RWPE1 (cell line): ENCODE data around the gene CAMK1D.

Source experiments
- CTCF ChIA-PET: fragments of 350-600 bp; sonication (Branson Sonifier 250); formaldehyde crosslinking; extraction: SDS; loops from one replicate; lab custom pipeline; 2021; lab: Yijun Ruan, JAX
- POLR2A ChIA-PET: fragments of 400-600 bp; formaldehyde crosslinking; extraction: SDS; loops from one replicate; lab custom pipeline; 2020; ENCODE audit warnings: antibody characterized with exemption; ENCODE audit not compliant: low non-redundant PET; lab: Yijun Ruan, JAX
- DNase-seq: peaks from one replicate; pipeline ENCODE4 v3.0.0; 2012; ENCODE audit warnings: low spot score
- H3K27ac ChIP-seq: fragments of 450-650 bp; 2 replicates; pipeline ENCODE4 v1.5.1; 2017
- TF ChIP-seq, protein P1 (sequence below): fragments of 450-650 bp; conservative IDR thresholded peaks from 2 replicates; pipeline ENCODE4 v1.5.1; 2017; ENCODE audit warnings: low read depth, mild to moderate bottlenecking

The CAMK1D gene

DNA sequence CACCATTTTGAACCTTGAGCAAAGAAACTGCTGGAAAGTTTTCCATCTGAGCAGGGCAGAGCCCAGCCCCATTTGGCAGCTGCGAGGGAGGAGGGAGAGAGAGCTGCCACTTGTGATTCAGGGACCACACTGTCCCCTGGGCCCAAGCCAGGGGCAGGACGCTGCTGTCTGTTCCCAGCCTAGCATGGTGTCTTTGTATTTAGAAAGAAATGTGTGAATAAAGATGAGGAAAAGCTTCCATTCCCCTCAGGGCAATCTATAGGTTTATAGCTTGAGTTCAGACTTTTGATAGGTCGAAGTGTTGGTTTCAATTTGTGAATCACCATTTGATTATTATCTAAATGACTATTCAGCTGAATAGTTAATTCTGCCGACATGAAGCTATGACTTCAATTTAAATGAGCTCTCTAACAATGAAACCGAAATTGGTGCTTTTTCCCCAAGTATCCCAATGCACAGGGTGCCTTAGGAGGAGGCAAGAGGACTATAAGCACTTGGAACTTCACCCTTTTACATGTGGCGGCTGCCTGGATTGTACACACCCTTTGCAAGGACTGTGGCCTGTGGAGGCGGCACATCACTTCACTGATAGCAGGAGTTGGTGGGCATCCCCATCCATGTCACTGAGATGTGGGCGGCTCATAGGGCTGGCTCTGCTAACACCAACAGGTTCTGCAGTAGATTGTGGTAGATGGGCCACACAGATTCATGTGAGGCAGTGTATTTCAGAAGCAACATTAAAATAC, 428.7 kb downstream of the CAMK1D start:
- ChIA-PET POLR2A (no interaction called here), CTCF (interaction anchor here (0.6 kb wide), 1 partner anchor 124 kb away, joined by 3 read pairs; no protein-coding TSS in a partner anchor)
- no peak overlapping the region for H3K27ac ChIP-seq
- TF ChIP-seq, protein P1, sequence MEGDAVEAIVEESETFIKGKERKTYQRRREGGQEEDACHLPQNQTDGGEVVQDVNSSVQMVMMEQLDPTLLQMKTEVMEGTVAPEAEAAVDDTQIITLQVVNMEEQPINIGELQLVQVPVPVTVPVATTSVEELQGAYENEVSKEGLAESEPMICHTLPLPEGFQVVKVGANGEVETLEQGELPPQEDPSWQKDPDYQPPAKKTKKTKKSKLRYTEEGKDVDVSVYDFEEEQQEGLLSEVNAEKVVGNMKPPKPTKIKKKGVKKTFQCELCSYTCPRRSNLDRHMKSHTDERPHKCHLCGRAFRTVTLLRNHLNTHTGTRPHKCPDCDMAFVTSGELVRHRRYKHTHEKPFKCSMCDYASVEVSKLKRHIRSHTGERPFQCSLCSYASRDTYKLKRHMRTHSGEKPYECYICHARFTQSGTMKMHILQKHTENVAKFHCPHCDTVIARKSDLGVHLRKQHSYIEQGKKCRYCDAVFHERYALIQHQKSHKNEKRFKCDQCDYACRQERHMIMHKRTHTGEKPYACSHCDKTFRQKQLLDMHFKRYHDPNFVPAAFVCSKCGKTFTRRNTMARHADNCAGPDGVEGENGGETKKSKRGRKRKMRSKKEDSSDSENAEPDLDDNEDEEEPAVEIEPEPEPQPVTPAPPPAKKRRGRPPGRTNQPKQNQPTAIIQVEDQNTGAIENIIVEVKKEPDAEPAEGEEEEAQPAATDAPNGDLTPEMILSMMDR, result no peak
- DNase-seq, result no peak

DNA sequence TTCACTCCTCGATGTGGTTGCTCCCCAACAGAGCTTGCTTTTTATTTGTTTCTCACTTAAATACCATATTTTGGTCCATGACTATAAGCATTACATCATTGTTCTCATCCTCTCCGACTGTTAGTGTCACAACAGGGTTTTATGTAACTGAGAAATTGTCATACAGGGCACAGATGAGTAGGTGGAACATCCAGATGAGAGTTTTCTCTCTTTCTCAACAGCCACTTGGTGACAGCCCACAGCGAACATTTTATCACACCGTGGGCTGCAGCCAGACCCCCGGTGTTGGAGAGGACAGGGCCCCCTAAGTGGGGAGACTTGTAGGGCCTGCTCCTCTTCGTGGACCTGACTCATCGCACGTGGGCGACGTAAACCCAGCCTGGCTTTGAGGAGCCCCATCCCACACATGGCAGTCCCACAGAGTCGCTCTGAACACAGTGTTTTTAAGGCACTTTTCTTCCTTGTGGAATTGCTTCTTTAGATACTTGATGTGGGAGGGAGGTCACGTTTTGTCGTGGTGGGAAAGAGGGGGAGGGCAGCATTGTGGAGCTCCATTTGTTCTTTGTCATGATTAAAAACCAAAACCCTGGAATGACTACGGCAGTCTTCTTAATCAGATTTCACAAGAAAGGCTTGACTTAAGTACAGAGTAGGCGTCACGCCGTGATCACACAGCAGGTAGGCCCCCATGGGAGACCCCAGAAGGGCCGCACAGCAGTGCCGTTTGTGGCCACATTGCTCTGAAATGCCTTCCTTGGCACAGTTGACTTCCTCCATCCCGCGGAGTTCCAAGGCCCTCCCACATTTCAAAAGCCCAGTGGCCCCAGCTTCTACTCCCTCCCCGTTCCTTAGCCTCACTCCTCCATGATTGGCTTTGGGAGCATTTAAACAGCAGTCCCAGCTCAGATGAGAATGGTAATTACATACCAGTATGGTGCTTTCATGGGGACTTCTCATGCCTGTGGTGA, 431.6 kb downstream of the CAMK1D start:
- CTCF ChIA-PET, result interaction anchor here (0.6 to 1.7 kb wide), 5 partner anchors 12 to 215 kb away, joined by 3 to 17 read pairs (median 4); no protein-coding TSS in a partner anchor
- no peak for DNase-seq
- POLR2A ChIA-PET, result no interaction called here
- TF ChIP-seq, protein P1, result no peak
- H3K27ac ChIP-seq, result no peak overlapping the region

DNA sequence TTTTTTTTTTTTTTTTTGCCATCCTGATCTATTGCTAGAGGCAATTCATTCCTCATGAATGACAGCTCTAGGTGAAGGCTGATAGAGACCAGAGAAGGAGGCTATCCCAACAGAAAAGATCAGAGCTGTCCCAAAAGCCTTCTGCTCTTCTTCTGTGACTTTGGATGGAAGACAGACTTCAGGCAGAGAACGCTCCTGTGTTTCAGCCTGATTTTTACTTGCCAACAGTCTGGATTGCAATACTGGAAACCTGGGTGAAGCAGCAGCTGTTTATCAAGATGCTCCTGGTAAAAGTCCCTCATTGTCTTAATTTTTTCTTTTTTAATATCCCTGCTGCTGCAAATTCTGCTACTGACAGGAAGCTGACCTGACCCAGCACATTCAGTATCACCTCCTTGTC, 432.6 kb downstream of the CAMK1D start:
- TF ChIP-seq, protein P1, result no peak
- ChIA-PET POLR2A (no interaction called here), CTCF (interaction anchor here (0.9 to 1.7 kb wide), 11 partner anchors 11 to 292 kb away, joined by 3 to 17 read pairs (median 4); no protein-coding TSS in a partner anchor)
- DNase-seq, result no peak
- no peak overlapping the region for H3K27ac ChIP-seq

DNA sequence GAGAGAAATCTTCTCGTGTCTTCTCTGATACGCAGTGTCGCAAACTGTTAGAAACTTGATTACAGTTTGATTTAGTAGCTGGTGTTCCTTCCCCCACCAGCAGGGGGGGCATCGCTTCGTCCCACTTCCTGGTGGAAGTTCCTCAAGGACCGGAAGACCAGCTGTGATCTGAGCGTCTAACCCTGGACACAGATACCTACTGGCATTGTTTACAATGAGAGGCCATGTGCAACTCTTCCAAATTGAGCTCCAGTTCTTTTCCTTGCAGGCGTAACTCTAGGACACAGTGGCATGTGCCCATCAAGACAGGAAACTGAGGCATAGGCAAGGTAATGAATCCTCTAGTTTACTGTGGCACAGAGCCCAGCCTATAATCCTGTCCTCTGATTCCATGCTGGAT, 433.2 kb downstream of the CAMK1D start:
- peak; percentile 53 for DNase-seq
- CTCF ChIA-PET, result interaction anchor here (0.6 to 1.7 kb wide), 13 partner anchors 11 to 291 kb away, joined by 3 to 17 read pairs (median 4); no protein-coding TSS in a partner anchor
- TF ChIP-seq, protein P1, result peak; percentile 69
- no peak overlapping the region for H3K27ac ChIP-seq
- POLR2A ChIA-PET, result no interaction called here

DNA sequence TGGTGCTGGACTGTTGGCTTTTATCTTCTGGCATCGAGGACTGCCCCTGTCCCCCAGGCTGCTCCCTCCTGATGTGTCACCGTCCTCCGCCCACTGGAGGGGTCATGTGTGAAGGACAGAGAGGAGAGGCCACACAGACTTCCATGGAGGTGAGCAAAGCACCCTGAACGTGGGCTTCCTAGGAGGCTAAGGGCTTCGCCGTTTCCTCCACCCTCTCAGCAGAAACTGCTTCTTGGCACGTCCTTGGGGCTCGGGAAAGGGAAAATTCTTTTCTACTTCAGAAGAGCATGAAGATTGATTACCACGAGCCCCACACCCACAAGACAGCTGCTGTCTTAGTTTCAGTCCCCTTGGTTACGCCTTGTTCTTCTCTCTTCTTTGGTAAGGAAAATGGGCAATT, 433.9 kb downstream of the CAMK1D start:
- CTCF ChIA-PET, result interaction anchor here (0.5 to 1.5 kb wide), 3 partner anchors 57 to 476 kb away, joined by 3 to 4 read pairs (median 3); no protein-coding TSS in a partner anchor
- DNase-seq, result no peak
- no peak overlapping the region for H3K27ac ChIP-seq
- TF ChIP-seq, protein P1, result no peak
- POLR2A ChIA-PET, result no interaction called here

DNA sequence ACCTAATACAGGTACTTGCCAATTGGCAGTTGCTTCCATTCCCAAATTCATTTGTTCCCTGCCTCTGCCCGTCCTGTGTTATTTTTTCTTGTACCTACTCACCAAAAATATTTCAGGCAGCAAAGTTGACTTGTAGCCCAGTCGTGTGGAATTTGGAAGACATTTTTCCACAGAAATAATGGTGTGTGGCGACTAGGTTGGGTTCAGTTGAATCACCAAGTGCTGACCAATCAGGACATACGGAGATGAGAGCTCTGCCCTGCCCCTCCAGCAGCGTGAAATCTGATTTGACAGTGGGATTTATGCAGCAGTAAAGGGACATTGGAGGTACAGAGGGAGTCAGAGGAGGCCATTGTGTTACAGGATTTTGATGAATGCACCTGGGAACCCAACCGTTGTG, 435.3 kb downstream of the CAMK1D start:
- CTCF ChIA-PET, result interaction anchor here (1.1 kb wide), 1 partner anchor 201 kb away, joined by 3 read pairs; no protein-coding TSS in a partner anchor
- POLR2A ChIA-PET, result no interaction called here
- DNase-seq, result no peak
- no peak overlapping the region for H3K27ac ChIP-seq
- TF ChIP-seq, protein P1, result no peak
